BLaER1 treated with 17β-estradiol and CSF1 and Interleukin-3, amounts not matched to agents 10 nM and 100 nM (cell line): Measurements from ENCODE around the gene IRF2BP2.

Source experiments
- H3K27ac ChIP-seq, 11 experiments: shearing (Covaris generic); formaldehyde crosslinking; 2 replicates each; pipeline ENCODE4 v1.8.1; 2022
- H3K27me3 ChIP-seq, 11 experiments: shearing (Covaris generic); formaldehyde crosslinking; 2 replicates each; pipeline ENCODE4 v1.8.1; 2022
- H3K36me3 ChIP-seq, 11 experiments: shearing (Covaris generic); formaldehyde crosslinking; 2 replicates each; pipeline ENCODE4 v1.8.1; 2022
- H3K4me1 ChIP-seq, 10 experiments: shearing (Covaris generic); formaldehyde crosslinking; 2 replicates each; pipeline ENCODE4 v1.8.1; 2022
- H3K4me2 ChIP-seq, 11 experiments: shearing (Covaris generic); formaldehyde crosslinking; 2 replicates each; pipeline ENCODE4 v1.8.1; 2022
- H3K4me3 ChIP-seq, 10 experiments: shearing (Covaris generic); formaldehyde crosslinking; 2 replicates each; pipeline ENCODE4 v1.8.1; 2022
- H3K9ac ChIP-seq, 11 experiments: shearing (Covaris generic); formaldehyde crosslinking; 2 replicates each; pipeline ENCODE4 v1.8.1; 2022
- H3K9me3 ChIP-seq, 11 experiments: shearing (Covaris generic); formaldehyde crosslinking; replicated peaks in 1 of 11; 2 replicates each; pipeline ENCODE4 v1.8.1; 2022
- H4K20me1 ChIP-seq, 11 experiments: shearing (Covaris generic); formaldehyde crosslinking; 2 replicates each; pipeline ENCODE4 v1.8.1; 2022
- Cebpa-rat ChIP-seq, 11 experiments: shearing (Covaris generic); IDR thresholded peaks; 2 replicates each; pipeline ENCODE4 v1.8.1; 2022

IRF2BP2 gene

DNA sequence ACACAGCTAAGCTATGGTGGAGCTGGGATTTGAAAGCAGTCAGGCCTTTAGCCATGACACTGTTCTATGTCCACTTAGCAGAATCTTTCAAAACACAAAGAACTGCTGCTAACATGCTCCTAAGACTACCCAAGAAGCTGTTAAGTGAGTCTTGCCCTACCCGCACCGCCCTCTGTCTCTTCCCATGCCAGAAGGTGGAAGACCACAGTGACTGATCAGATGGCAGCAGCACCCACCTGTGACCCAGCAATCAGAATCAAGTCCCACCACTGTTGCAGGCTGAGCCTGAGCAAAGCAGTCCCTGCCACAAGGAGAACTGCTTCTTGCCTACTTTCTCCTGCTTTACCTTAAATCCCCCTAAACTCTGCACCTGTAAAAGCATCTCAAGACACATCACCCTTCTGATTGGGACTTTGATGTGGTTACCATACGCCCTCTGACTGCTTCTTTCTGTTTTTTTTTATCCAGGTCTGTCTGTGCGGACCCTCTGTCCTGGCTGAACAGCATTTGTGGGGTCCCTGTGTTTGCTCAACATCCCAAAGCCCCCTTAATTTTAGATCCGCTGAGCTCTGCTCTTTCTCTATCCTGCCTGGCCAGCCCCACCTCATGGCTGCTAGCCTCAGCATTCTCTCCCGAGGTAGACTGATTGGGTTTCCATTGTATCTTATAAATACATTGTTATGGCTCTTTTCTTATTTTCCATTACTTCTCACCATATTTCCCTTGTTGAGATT lies 16.0 kb downstream of the IRF2BP2 start:
- H3K9ac ChIP-seq: no peak overlapping the region
- 0 out of 22 replicates have a peak overlapping the region, but pooled peaks of 2 of the 11 experiments have one; percentile 2 for H3K4me2 ChIP-seq
- H3K36me3 ChIP-seq: peaks cover 0 to 42% (median 22%) of the 10 kb centered on the region in 11 experiments; a peak in 13 of 22 replicates
- peaks cover 7 to 26% (median 14%) of the 10 kb centered on the region in 10 experiments for H3K4me1 ChIP-seq
- no peak overlapping the region for H3K27ac ChIP-seq
- no peaks in the 10 kb centered on the region for H4K20me1 ChIP-seq
- TF ChIP-seq Cebpa-rat (IDR thresholded peaks at IDR 0.05): no peak
- H3K9me3 ChIP-seq: peaks cover 13 to 63% (median 34%) of the 10 kb centered on the region in 11 experiments; a peak in 21 of 22 replicates
- H3K4me3 ChIP-seq: no peak overlapping the region
- no peaks in the 10 kb centered on the region for H3K27me3 ChIP-seq

DNA sequence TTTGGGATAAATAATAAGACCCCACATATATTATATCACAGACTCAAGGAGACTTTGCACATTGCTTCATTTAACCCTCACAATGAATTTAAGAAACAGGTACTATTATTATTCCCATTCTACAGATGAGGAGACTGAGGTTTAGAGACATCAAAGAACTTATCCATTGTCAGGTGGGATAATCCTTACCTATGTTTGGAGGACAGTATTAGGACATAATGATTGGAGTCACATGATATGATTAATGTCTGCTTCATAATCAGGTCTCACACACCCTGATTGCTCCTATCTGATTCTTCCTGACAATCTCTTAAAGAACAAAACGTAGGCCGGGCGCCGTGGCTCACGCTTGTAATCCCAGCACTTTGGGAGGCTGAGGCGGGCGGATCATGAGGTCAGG lies 16.9 kb downstream of the IRF2BP2 start:
- Histone ChIP-seq H3K9ac (no peak overlapping the region), H3K4me1 (peaks cover 0 to 19% (median 6%) of the 10 kb centered on the region in 10 experiments; a peak in 14 of 20 replicates), H3K27ac (no peak overlapping the region), H4K20me1 (no peaks in the 10 kb centered on the region), H3K4me2 (no peak overlapping the region), H3K36me3 (peaks cover 0 to 42% (median 22%) of the 10 kb centered on the region in 11 experiments; a peak in 13 of 22 replicates), H3K27me3 (no peaks in the 10 kb centered on the region), H3K9me3 (peaks cover 13 to 65% (median 34%) of the 10 kb centered on the region in 11 experiments; a peak in 21 of 22 replicates), H3K4me3 (no peak overlapping the region)
- no peak for TF ChIP-seq Cebpa-rat (IDR thresholded peaks at IDR 0.05)

DNA sequence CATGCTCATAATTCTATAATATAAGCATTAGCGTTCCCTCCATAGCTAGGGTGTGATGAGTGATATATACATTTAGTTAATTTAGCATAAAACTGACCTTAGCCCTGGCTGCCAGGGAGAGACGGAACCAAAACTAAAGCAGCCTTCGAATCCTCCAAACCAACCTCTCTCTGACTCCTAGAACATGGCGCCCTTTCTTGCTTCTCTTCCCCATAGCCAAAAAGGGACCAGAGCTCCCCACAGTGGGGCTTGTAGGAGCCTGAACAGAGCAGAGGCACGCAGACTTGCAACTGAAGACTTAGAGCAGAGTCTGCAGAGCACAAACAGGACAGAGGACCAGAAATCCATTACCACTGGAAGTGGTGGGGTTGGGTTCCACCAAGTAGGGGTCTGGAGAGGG lies 17.7 kb downstream of the IRF2BP2 start:
- peaks cover 13 to 62% (median 32%) of the 10 kb centered on the region in 11 experiments; a peak in 21 of 22 replicates for H3K9me3 ChIP-seq
- peaks cover under 1 to 20% (median 4%) of the 10 kb centered on the region in 10 experiments; a peak in 17 of 20 replicates for H3K4me1 ChIP-seq
- no peaks in the 10 kb centered on the region for H3K27me3 ChIP-seq
- no peak overlapping the region for H3K9ac ChIP-seq
- no peak for TF ChIP-seq Cebpa-rat (IDR thresholded peaks at IDR 0.05)
- no peak overlapping the region for H3K4me2 ChIP-seq
- peaks cover 0 to 39% (median 21%) of the 10 kb centered on the region in 11 experiments; a peak in 13 of 22 replicates for H3K36me3 ChIP-seq
- no peak overlapping the region for H3K4me3 ChIP-seq
- no peaks in the 10 kb centered on the region for H4K20me1 ChIP-seq
- H3K27ac ChIP-seq: no peak overlapping the region

DNA sequence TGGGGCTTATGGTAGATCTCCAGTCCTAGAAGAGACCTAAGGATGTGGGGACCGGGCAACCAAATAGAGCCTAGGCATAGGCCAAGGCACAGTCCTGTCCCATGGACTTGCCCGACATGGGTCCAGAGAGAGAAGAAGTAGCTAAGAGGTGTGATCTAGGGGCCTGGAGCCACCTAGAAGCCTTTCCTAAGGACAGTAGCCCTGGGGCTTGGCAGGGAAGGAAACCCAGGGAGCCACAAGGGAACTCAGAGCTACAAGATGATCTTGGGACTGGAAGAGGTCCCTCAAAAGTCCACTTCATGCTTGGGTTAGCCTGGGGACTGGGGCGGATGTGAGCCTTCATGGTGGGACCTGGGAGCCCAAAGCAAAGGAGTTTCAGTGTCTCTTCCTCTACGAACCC lies 18.8 kb downstream of the IRF2BP2 start:
- H3K27me3 ChIP-seq: no peaks in the 10 kb centered on the region
- peaks cover 13 to 51% (median 29%) of the 10 kb centered on the region in 11 experiments; a peak in 21 of 22 replicates for H3K9me3 ChIP-seq
- no peak overlapping the region for H3K4me2 ChIP-seq
- H3K9ac ChIP-seq: no peak overlapping the region
- no peak overlapping the region for H3K4me3 ChIP-seq
- peaks cover 0 to 28% (median 12%) of the 10 kb centered on the region in 11 experiments; a peak in 13 of 22 replicates for H3K36me3 ChIP-seq
- H4K20me1 ChIP-seq: no peaks in the 10 kb centered on the region
- H3K4me1 ChIP-seq: peaks cover 8 to 22% (median 14%) of the 10 kb centered on the region in 10 experiments; a peak in 17 of 20 replicates
- no peak overlapping the region for H3K27ac ChIP-seq
- TF ChIP-seq Cebpa-rat (IDR thresholded peaks at IDR 0.05): no peak

DNA sequence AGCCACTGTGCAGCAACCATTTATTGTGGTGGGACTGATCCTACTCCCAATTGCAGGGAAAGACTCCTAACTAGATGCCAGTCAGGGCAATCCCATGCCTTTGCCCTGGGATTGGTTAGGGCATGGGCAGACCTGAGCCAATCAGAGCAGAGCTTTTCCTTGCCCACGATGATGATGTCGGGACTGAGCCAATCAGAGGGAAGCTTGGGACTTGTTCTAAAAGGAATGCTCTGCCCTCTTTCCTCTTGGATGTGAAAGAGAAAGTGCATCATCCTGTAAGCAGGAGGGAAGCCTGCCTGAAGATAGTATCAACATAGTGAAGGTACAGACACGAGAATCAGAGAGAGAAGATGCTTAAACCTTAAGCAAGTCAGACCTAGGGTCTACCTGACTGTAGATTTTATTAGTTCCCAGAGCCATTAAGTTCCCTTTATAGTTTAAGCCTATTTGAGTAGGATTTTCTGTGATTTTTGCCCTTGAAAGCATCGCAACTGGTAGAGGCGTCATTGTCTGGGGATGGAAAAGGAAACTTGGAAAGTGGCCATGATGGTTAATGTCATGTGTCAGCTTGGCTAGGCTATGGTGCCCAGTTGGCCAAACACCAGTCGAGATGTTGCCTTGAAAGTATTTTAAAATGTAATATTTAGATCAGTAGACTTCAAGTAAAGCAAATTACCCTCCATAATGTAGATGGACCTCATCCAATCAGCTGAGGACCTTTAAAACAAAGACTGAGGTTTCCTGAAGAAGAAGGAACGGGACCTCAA lies 19.9 kb downstream of the IRF2BP2 start:
- H3K9ac ChIP-seq: no peak overlapping the region
- H3K4me2 ChIP-seq: no peak overlapping the region
- no peaks in the 10 kb centered on the region for H4K20me1 ChIP-seq
- peaks cover 14 to 30% (median 20%) of the 10 kb centered on the region in 10 experiments; a peak in 18 of 20 replicates for H3K4me1 ChIP-seq
- H3K27ac ChIP-seq: no peak overlapping the region
- H3K36me3 ChIP-seq: peaks cover 0 to 20% (median 5%) of the 10 kb centered on the region in 11 experiments; a peak in 10 of 22 replicates
- H3K4me3 ChIP-seq: no peak overlapping the region
- no peak for TF ChIP-seq Cebpa-rat (IDR thresholded peaks at IDR 0.05)
- no peaks in the 10 kb centered on the region for H3K27me3 ChIP-seq
- H3K9me3 ChIP-seq: peaks cover 7 to 40% (median 18%) of the 10 kb centered on the region in 11 experiments; a peak in 20 of 22 replicates

DNA sequence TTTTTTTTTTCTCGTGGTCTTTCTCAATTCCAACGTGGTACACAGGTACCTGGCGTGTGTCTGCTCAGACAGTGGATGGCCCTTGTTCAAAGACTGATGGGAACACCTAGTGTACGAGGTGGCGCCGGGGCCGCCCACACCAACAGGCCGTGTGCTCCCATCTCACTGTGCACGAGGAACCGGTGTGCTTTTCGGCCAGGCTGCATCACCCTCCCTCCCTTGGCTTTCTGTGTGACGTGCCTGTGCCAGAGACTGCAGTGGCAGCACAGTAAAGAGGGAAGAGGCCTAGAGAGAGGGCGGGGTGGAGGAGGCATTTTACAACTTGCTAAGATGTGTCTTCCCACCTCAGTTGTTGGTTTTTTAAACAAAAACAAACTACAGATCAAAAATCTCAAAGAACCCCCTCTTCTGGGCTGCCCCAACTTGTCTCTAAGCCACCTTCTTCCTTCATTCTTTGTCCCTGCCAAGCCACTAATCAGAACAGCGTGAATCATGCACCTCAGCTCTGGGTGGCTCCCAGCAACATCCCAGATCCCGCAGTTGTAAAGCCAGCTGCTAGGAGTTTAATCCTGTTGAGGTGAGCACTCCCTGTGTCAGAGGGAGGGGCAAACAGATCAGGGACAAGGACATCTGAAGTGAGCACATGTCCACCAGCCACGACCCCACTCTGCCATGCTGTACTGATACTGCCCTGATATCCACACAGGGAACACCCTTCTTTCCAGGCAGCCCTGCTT lies 20.7 kb downstream of the IRF2BP2 start:
- Histone ChIP-seq H3K4me1 (peaks cover 17 to 28% (median 21%) of the 10 kb centered on the region in 10 experiments; a peak in 18 of 20 replicates), H3K4me3 (no peak overlapping the region)
- no peak for TF ChIP-seq Cebpa-rat (IDR thresholded peaks at IDR 0.05)

DNA sequence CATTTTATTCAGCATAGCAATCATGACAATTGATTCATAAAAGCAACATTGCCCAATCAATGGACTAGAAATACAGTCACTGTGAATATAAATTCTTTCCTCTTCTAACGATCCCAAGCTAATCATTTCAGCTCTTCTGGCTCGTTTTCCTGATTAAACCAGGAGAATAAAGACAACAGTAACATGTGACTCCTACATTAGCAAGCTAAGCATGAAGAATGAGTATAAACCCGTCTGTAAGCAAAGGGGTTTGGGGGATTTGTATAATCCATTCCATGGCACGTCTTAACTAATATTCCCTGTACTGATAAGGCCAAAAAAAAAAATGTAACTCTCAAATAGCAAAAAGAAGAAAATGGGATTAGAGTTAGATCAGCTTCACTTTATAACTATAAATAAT lies 21.6 kb downstream of the IRF2BP2 start:
- H3K9ac ChIP-seq: no peak overlapping the region
- no peaks in the 10 kb centered on the region for H4K20me1 ChIP-seq
- TF ChIP-seq Cebpa-rat (IDR thresholded peaks at IDR 0.05): no peak
- H3K27me3 ChIP-seq: no peaks in the 10 kb centered on the region
- H3K27ac ChIP-seq: no peak overlapping the region
- H3K4me2 ChIP-seq: no peak overlapping the region
- H3K36me3 ChIP-seq: peaks cover 0 to 13% (median 0%) of the 10 kb centered on the region in 11 experiments; a peak in 3 of 22 replicates
- peaks cover 0 to 30% (median 8%) of the 10 kb centered on the region in 11 experiments; a peak in 10 of 22 replicates for H3K9me3 ChIP-seq
- peaks cover 11 to 26% (median 21%) of the 10 kb centered on the region in 10 experiments; a peak in 18 of 20 replicates for H3K4me1 ChIP-seq
- H3K4me3 ChIP-seq: no peak overlapping the region

More for the DNA sequence above, 20.7 kb downstream of the IRF2BP2 start:
- Histone ChIP-seq H4K20me1 (no peaks in the 10 kb centered on the region), H3K9me3 (peaks cover 0 to 32% (median 10%) of the 10 kb centered on the region in 11 experiments; a peak in 15 of 22 replicates), H3K4me2 (no peak overlapping the region), H3K27me3 (no peaks in the 10 kb centered on the region), H3K36me3 (peaks cover 0 to 13% (median 0%) of the 10 kb centered on the region in 11 experiments; a peak in 5 of 22 replicates), H3K9ac (no peak overlapping the region), H3K27ac (no peak overlapping the region)

DNA sequence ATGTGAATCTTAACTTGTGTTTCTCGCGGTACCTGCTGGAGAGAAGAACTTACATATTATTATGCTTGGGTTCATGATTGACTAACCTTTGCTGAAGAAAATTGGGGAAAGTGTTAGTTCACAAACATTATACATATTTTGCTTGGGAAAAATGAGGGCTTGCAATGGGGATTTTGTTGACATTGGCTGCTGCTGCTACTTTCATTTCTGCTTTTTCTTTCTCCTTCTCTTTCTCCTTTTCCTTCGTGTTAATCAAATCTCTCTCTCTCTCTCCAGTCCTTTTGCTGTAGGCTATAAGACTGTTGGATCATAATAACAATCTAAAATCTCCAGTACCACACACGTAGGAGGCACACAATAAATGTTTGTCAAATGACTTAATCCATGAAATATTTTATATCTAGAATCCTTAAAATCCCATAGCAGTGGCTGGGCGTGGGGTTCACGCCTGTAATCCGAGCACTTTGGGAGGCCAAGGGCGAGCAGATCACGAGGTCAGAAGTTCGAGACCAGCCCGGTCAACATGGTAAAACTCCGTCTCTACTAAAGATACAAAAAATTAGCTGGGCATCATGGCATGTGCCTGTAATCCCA lies 23.0 kb downstream of the IRF2BP2 start:
- Histone ChIP-seq H3K4me2 (peak overlapping the region in 5 of 11 experiments; percentile 1 to 72 (median 27); a peak in 9 of 22 replicates), H3K9me3 (peaks cover 0 to 30% (median 8%) of the 10 kb centered on the region in 11 experiments; a peak in 10 of 22 replicates), H3K9ac (no peak overlapping the region), H3K27me3 (no peaks in the 10 kb centered on the region), H3K36me3 (peaks cover 0 to 13% (median 0%) of the 10 kb centered on the region in 11 experiments; a peak in 2 of 22 replicates), H3K4me1 (peaks cover 11 to 26% (median 21%) of the 10 kb centered on the region in 10 experiments; a peak in 18 of 20 replicates), H4K20me1 (no peaks in the 10 kb centered on the region), H3K27ac (no peak overlapping the region), H3K4me3 (no peak overlapping the region)
- no peak for TF ChIP-seq Cebpa-rat (IDR thresholded peaks at IDR 0.05)
